Activated T-cell treated with anti-CD3 and anti-CD28 coated beads, Interleukin-2, amount 50 U/mL, for 24 hours (primary cell): ENCODE data around the gene SGMS1.
"Not testable (repeated sequence)": the region's sequence is repeated elsewhere in the genome, so short reads cannot be mapped to it uniquely, and the experiment has no call there.

Experiments used
- DNase-seq: peaks from one replicate; pipeline ENCODE4 v3.0.0-alpha.2; 2020
- H3K27ac Mint-ChIP-seq: 2 replicates; pipeline ENCODE4 v1.8.0; 2020; ENCODE audit warnings: mild to moderate bottlenecking, mixed read lengths
- H3K27me3 Mint-ChIP-seq: 2 replicates; pipeline ENCODE4 v1.8.0; 2020; ENCODE audit warnings: mixed read lengths
- H3K36me3 Mint-ChIP-seq: 2 replicates; pipeline ENCODE4 v1.8.0; 2020; ENCODE audit warnings: low read depth, mixed read lengths
- H3K4me1 Mint-ChIP-seq: 2 replicates; pipeline ENCODE4 v1.8.0; 2020; ENCODE audit warnings: low read depth, mixed read lengths
- H3K4me3 Mint-ChIP-seq: 2 replicates; pipeline ENCODE4 v1.8.0; 2020; ENCODE audit warnings: mild to moderate bottlenecking, moderate library complexity, mixed read lengths
- H3K9me3 Mint-ChIP-seq: 2 replicates; pipeline ENCODE4 v1.8.0; 2020; ENCODE audit warnings: mixed read lengths

SGMS1 gene

GRCh38 chr10:50554376-50554994, 69.3 kb downstream of the SGMS1 start:
- Mint-ChIP-seq H3K36me3 (no peaks in the 10 kb centered on the region), H3K27ac (no peak overlapping the region), H3K27me3 (no peaks in the 10 kb centered on the region), H3K9me3 (no peaks in the 10 kb centered on the region), H3K4me1 (peaks cover 32% of the 10 kb centered on the region), H3K4me3 (no peak overlapping the region)
- DNase-seq = no peak

GRCh38 chr10:50552771-50553535, 70.8 kb downstream of the SGMS1 start:
- peaks cover 7% of the 10 kb centered on the region for H3K9me3 Mint-ChIP-seq
- H3K4me1 Mint-ChIP-seq = peaks cover 39% of the 10 kb centered on the region
- peaks cover 4% of the 10 kb centered on the region for H3K36me3 Mint-ChIP-seq
- H3K4me3 Mint-ChIP-seq = no peak overlapping the region
- no peak for DNase-seq
- H3K27ac Mint-ChIP-seq = no peak overlapping the region
- H3K27me3 Mint-ChIP-seq = no peaks in the 10 kb centered on the region

- no peak for DNase-seq
These were observed 71.4 kb downstream of the SGMS1 start for GRCh38 chr10:50552308-50552707.

DNA sequence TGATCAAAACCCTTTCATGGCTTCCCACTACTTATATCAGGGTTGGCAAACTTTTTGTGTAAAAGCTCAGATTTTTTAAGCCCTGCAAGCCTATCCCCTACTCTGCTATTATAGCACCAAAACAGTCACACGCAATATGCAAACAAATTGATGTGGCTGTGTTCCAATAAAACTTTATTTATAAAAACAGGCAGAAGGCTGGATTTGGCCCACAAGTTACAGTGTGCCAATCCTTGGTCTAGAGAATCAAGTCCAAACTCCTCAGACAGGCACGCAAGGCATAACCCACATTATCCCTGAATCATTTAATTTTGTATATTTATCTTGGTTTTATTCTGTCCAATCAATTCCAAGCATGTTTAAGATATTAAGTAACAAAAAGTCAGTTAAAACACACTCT, 71.9 kb downstream of the SGMS1 start:
- peaks cover 48% of the 10 kb centered on the region for H3K4me1 Mint-ChIP-seq
- peaks cover 14% of the 10 kb centered on the region for H3K9me3 Mint-ChIP-seq
- no peak for DNase-seq
- H3K27me3 Mint-ChIP-seq = no peaks in the 10 kb centered on the region
- H3K27ac Mint-ChIP-seq = no peak overlapping the region
- no peak overlapping the region for H3K4me3 Mint-ChIP-seq
- H3K36me3 Mint-ChIP-seq = peaks cover 11% of the 10 kb centered on the region

More at GRCh38 chr10:50552308-50552707, 71.4 kb downstream of the SGMS1 start:
- Mint-ChIP-seq H3K27ac (no peak overlapping the region), H3K27me3 (no peaks in the 10 kb centered on the region), H3K4me3 (no peak overlapping the region), H3K4me1 (peaks cover 45% of the 10 kb centered on the region), H3K9me3 (peaks cover 13% of the 10 kb centered on the region), H3K36me3 (peaks cover 11% of the 10 kb centered on the region)

DNA sequence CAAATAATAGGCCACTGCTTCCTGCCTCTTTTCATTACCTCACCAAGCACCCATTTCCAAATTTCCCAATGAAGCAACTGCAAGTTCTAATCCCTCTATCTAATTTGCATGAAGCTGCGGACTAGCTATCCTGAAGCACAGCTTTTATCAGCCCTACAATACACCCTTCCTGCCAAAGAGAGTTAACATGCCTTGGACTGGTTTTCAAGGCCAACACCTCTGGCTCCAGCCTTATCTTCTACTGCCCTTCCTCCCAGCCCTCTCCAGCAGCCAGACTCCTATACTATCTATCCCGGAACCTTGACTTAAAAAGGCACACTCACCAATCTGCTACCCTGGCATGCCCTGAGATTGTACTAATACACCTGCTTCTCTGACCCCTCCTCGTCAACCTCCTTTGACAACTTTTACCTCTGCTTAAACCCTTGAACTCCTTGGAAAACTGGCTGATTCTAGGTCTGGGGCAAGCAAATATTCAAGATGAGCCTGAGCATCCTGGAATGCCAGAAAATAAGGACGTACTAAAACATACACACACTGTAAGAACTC, 73.4 kb downstream of the SGMS1 start:
- no peak for DNase-seq
- peaks cover 48% of the 10 kb centered on the region for H3K4me1 Mint-ChIP-seq
- no peak overlapping the region for H3K4me3 Mint-ChIP-seq
- peaks cover 11% of the 10 kb centered on the region for H3K36me3 Mint-ChIP-seq
- peaks cover 14% of the 10 kb centered on the region for H3K9me3 Mint-ChIP-seq
- no peak overlapping the region for H3K27ac Mint-ChIP-seq
- no peaks in the 10 kb centered on the region for H3K27me3 Mint-ChIP-seq

GRCh38 chr10:50549186-50549585, 74.6 kb downstream of the SGMS1 start:
- Mint-ChIP-seq H3K4me1 (peaks cover 57% of the 10 kb centered on the region), H3K36me3 (peaks cover 11% of the 10 kb centered on the region), H3K9me3 (peaks cover 14% of the 10 kb centered on the region)
- H3K27ac Mint-ChIP-seq, H3K4me3 Mint-ChIP-seq, H3K27me3 Mint-ChIP-seq, DNase-seq: not testable (repeated sequence)

DNA sequence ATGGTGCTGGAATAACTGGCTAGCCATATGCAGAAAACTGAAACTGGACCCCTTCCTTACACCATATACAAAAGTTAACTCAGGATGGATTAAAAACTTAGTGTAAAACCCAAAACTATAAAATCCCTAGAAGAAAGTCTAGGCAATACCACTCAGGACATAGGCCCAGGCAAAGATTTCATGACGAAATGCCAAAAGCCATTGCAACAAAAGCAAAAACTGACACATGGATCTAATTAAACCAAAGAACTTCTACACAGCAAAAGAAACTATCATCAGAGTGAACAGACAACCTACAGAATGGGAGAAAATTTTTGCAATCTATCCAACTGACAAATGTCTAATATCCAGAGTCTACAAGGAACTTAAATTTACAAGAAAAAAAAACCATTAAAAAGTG, 75.3 kb downstream of the SGMS1 start:
- Mint-ChIP-seq H3K36me3 (peaks cover 11% of the 10 kb centered on the region), H3K4me1 (peaks cover 61% of the 10 kb centered on the region), H3K9me3 (peaks cover 14% of the 10 kb centered on the region)
- not testable (repeated sequence) for H3K27me3 Mint-ChIP-seq, DNase-seq, H3K27ac Mint-ChIP-seq, H3K4me3 Mint-ChIP-seq

DNA sequence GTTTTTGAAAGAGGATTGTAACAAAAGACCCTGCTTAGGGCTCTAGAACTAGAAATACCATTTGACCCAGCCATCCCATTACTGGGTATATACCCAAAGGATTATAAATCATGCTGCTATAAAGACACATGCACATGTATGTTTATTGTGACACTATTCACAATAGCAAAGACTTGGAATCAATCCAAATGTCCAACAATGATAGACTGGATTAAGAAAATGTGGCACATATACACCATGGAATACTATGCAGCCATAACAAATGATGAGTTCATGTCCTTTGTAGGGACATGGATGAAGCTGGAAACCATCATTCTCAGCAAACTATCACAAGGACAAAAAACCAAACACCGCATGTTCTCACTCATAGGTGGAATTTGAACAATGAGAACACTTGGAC, 77.5 kb downstream of the SGMS1 start:
- peaks cover 72% of the 10 kb centered on the region for H3K4me1 Mint-ChIP-seq

DNA sequence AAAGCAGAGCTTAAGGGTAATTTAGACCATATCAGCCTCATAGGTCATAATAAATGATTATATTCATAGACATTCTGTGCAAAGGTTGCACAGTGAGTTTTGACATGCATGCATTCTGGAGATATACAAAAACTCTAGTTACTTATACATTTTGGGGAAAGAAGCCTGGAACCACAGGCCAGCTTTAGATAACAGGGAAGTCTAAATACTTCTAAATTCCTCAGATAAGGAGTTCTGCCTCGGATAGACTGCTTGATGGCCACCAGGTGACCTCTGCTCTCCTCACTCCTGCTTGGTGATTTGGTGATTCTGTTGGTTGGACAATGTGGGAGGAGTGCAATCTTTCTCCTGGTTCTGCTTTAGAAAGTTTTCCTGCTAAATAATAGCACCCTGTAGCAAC, 77.9 kb downstream of the SGMS1 start:
- H3K4me3 Mint-ChIP-seq = no peak overlapping the region
- H3K36me3 Mint-ChIP-seq = peaks cover 12% of the 10 kb centered on the region
- H3K9me3 Mint-ChIP-seq = peaks cover 15% of the 10 kb centered on the region
- H3K27me3 Mint-ChIP-seq = no peaks in the 10 kb centered on the region
- peak overlapping the region; percentile 71 for H3K27ac Mint-ChIP-seq
- peaks cover 76% of the 10 kb centered on the region for H3K4me1 Mint-ChIP-seq
- DNase-seq = no peak

More for the DNA sequence above, 77.5 kb downstream of the SGMS1 start:
- not testable (repeated sequence) for DNase-seq, H3K27ac Mint-ChIP-seq, H3K4me3 Mint-ChIP-seq, H3K27me3 Mint-ChIP-seq
- Mint-ChIP-seq H3K36me3 (peaks cover 11% of the 10 kb centered on the region), H3K9me3 (peaks cover 14% of the 10 kb centered on the region)

GRCh38 chr10:50544857-50545429, 78.8 kb downstream of the SGMS1 start:
- H3K27ac Mint-ChIP-seq = peak overlapping the region; percentile 71
- H3K4me3 Mint-ChIP-seq = no peak overlapping the region
- no peaks in the 10 kb centered on the region for H3K27me3 Mint-ChIP-seq
- H3K9me3 Mint-ChIP-seq = peaks cover 19% of the 10 kb centered on the region
- H3K36me3 Mint-ChIP-seq = peaks cover 14% of the 10 kb centered on the region
- no peak for DNase-seq
- H3K4me1 Mint-ChIP-seq = peaks cover 82% of the 10 kb centered on the region

DNA sequence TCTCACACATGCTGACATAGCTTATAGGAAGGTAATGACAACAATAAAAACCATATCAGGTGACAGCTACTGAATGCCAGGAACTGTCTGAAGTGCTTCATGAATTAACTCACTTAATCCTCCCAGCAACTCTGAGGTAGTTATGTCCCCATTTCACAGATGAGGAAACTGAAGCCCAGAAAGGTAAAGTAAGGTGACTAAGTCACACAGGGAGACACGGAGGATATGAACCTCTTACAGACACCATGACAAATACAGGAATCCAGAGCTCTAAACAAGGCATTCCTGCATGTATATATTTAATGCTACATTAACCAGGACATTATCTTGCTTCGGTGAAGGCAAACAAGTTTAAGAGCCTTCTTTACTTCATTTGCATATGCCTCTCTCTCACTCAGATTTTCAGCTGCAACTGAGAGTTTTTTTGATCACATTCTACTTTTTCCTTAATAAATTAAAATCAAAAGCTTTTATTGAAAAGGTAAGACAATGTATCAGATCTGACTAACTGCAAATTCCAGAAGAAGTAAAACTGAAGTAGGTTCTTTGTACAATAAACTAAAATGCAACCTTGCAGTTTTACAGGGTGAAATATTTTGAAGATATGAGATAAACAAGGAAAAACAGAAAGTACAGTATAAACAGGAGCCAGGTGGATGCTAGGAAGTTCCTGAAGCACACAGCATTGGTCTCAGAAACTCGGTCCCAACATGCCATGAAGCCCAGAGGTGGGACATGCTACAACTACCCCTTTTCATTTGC, 79.5 kb downstream of the SGMS1 start:
- Mint-ChIP-seq H3K9me3 (peaks cover 19% of the 10 kb centered on the region), H3K27me3 (no peaks in the 10 kb centered on the region), H3K27ac (peak overlapping the region; percentile 71), H3K4me1 (peaks cover 88% of the 10 kb centered on the region), H3K36me3 (peaks cover 14% of the 10 kb centered on the region), H3K4me3 (no peak overlapping the region)
- no peak for DNase-seq

DNA sequence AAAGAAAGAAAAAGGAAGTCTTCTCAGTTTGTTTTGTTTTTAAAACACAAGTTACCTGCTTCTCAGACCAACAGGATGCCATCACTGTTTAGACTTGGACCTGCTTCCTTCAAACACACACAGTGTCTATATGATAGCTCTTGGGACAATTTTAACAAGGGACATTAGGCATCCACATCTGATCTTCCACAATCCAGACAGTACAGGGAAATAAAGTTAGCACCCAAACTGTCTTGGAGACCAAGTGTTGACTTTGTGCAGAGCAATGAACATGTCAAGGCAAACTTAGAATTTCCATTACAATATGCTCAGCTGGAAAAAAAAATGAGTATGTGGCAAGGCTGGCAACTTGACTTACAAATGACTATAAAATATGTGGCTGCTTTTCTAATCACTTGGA, 80.9 kb downstream of the SGMS1 start:
- Mint-ChIP-seq H3K27me3 (no peaks in the 10 kb centered on the region), H3K4me1 (peaks cover 88% of the 10 kb centered on the region), H3K36me3 (peaks cover 9% of the 10 kb centered on the region), H3K27ac (no peak overlapping the region), H3K4me3 (no peak overlapping the region), H3K9me3 (peaks cover 11% of the 10 kb centered on the region)
- no peak for DNase-seq

DNA sequence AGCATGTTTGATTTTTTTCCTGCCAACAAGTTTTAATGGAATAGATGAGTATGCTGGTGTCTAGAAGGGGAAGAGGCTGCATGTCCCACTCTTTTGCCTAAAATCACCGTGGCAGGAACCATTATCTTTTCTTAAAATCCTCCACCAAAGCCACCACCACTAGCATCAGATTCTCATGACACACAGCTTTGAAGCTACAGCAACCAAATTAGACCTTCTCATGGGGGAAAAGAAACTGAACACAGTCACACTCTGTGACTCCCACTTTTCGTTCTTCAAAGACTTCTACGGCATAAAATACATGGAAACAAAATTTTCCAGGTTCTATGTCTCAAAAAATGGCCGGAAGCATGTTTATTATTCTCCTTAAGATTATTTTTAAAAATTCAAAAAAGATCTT, 81.8 kb downstream of the SGMS1 start:
- H3K36me3 Mint-ChIP-seq = peaks cover 3% of the 10 kb centered on the region
- peak overlapping the region; percentile 95 for H3K27ac Mint-ChIP-seq
- peaks cover 5% of the 10 kb centered on the region for H3K9me3 Mint-ChIP-seq
- no peak for DNase-seq
- peaks cover 87% of the 10 kb centered on the region for H3K4me1 Mint-ChIP-seq
- no peak overlapping the region for H3K4me3 Mint-ChIP-seq
- H3K27me3 Mint-ChIP-seq = no peaks in the 10 kb centered on the region

DNA sequence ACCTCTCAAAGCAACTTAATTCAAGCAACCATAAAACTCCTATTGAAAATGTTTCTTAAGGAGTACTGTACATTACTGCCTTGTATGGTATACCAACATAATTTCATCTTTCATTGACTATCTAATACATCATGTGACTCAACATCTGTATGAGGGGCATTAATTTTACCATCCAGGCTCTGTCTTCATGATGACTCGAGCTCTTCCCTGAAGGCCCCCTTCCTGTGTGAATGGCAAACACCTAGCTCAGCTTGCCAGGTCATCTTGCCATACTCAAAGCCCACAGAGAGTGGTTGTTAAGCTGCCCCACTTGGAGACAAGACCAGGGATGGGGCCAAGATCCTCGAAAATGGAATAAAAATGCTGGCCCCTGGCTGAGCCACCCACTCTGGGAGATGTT, 82.4 kb downstream of the SGMS1 start:
- Mint-ChIP-seq H3K27ac (peak overlapping the region; percentile 95), H3K9me3 (peaks cover 5% of the 10 kb centered on the region), H3K4me3 (peak overlapping the region; percentile 40), H3K27me3 (no peaks in the 10 kb centered on the region), H3K36me3 (peaks cover 3% of the 10 kb centered on the region), H3K4me1 (peaks cover 92% of the 10 kb centered on the region)
- no peak for DNase-seq
